Measurements from ENCODE around the gene NTNG1.

The NTNG1 gene

DNA sequence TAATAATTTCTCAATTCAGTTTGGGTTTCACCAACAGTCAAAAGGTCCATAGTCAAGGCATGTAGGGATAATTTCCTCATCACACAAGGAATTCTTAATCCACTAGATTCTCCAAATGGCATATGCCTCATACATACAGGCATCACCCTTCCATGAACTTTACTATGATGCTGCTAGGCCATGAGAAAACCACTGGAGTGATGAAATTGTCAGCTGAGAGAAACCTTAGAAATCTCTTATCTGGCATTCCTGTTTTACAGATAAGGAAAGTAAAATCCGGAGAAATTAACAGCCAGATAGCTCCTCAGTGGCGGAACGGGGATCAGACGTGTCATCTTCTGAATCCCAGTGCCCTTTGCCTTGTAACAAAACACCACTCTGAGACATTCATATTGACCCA is 274.4 kb downstream of the NTNG1 start:
- DNase-seq, result no peak

DNA sequence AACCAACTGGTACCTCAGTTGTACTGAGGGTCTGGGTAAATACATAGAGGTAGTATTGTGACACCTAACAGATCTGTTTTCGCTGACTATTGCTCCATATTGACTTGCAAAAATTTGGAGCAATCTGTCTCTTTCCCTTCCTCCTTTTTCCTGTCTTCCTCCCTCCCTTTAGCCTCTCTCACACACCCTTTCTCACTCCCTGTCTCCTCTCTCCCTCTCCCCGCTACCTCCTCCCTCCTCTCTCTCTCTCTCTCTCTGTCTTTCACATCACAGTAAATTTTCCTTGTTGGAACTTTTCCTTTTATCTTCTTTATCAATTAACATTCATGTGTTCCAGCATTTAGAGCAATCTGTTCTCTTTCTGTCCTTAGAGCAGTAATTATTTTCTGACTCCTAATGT is 278.2 kb downstream of the NTNG1 start:
- no peak for DNase-seq

DNA sequence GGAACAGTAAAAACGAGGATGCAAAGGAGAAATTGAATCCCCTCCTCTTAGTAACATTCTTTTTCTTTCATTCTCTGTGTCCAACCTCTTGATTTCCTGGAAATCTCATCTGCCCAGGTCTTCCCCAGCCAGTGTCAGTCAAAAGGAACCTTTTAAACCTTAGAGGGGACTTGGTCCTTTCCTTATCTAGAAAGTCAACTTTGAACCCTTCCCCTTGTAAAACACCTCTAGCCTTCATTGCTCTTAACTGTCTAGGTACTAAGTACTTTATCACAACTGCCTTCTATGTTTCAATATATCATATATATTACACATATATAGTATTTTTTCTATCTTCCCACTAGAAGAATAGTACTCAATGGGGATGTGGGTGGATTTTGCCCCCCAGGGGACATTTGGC is 282.1 kb downstream of the NTNG1 start:
- no peak for DNase-seq

DNA sequence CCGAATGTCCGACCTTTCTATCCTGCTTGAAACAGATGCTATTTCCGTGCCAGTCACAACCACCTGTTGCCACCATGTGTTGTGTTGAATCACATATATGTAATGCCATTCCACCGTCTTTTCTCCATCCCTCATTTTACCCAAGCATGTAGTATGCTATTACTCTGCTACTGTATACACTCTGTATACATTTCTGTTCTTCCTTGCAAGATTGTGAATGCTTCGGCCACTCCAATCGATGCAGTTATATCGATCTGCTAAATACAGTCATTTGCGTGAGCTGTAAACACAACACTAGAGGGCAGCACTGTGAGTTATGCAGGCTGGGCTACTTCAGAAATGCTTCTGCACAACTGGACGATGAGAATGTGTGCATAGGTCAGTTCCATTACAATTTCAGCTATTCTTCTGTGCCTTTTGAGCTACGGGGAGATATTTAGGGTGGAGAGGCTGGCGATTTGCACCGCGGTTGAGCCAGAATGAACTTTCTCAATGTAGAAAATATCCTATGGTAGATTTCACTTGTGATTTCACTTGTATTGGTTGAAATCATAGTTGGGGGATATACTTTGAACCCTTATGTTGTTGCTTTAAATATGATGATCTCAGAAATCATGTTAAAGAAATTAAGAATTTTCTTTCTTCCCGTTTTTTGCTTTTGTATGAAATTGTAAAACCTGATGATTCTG is 289.8 kb downstream of the NTNG1 start:
- DNase-seq, result no peak

DNA sequence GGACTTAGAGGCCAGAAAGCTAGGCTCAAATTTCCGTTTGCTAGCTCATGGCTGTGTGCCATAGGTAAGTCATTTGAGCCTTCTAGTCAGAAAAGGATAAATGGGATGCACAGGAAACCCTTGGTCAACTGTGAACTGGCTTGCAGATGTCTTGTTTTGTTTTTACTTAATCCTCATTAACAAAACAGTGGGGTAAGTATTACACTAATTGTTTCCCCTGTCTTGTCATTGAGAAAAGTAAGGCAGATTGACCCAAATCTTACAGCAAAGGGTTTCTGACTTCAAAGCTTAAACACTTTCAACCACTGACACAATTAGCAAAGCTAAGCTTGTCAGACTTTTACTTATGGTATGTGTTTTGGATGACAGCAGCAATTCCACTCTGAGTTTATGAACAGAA is 291.3 kb downstream of the NTNG1 start:
- DNase-seq, result no peak

DNA sequence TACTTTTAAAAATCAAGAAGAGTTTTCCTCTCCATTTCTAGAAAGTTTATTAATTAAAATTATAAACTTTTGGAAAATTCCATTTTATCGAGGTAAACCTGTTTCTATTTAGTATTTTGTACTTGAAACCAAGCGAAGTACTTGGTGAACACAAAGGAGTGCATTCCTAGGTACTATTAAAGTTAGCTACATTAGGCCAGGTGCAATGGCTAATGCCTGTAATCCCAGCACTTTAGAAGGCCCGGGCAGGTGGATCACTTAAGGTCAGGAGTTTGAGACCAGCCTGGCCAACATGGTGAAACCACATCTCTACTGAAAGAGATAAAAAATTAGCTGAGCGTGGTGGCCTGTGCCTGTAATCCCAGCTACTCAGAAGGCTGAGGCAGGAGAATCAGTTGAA is 292.2 kb downstream of the NTNG1 start:
- no peak for DNase-seq

DNA sequence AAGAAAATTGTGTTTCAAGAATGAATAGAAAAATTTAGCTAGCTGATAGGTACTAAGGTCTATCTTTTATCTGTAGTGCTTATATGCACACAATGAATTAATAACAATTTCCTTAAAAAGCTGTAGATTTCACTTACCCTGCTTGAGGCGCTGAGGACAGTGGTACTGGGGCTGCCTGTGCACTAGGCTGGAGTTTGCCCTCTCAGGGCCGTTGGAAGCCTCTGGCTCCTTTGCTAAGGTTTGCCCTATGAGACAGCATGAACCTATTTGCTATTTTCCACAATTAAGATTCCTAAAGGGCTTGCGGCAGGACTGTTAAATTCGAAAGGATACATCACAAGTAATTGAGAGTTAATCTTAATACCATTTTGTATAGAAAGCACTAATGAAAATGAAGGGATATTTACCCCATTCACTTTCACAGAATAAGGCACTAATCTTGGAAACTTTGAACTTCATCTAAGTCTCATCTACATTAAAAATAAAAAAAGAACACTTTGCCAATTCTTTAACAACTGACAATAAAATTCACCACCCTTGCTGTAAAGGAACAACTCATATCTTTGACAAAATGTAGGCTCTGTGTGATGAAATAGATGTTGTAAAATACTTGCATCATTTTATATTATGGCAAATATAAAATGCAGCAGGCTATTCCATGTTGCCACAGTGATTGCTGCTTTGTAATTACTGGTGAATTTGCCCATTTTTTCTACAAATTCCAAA is 293.0 kb downstream of the NTNG1 start:
- no peak for DNase-seq

DNA sequence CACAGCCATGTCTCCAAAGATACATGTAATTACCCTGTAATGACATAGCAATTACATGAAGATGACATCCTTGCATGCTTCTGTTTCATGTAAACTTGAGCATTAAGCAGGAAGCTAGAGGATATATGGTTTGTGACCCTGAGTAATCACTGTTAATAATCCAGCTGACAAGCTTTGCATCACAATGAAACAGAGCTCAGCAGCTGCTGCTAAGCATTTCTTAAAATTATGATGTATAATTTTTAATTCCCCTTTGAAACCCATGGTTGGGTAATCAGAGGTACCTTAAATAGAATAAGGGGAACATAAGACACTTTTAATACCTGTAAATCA is 293.5 kb downstream of the NTNG1 start:
- DNase-seq, result no peak

DNA sequence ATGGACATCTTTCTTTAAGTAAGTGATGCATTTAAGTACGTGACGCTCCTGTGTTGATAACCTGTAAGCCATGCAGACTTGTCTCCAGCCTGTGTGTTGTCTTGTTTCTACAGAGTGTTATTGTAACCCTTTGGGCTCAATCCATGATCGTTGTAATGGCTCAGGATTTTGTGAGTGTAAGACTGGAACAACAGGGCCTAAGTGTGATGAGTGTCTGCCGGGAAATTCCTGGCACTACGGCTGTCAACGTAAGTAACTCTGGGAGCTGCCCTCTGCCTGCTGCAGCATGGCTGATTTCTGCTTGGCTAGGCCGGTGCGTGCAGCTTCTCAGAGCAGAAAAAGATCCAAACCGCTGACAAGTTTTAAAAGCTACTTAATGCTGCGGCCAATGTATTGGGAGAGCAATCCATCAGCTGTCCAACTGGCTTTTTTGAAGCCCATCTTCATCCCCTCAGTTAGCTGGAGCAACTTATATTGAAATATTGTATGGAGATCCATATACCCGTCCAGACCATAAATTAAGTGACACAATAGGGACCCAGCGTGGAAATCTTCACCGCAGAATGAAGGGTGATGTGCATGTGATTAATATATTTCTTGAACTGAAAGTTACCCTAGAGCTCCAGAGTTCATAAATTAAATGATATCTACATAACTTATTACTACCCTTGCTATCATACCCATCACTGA is 295.9 kb downstream of the NTNG1 start:
- no peak for DNase-seq

DNA sequence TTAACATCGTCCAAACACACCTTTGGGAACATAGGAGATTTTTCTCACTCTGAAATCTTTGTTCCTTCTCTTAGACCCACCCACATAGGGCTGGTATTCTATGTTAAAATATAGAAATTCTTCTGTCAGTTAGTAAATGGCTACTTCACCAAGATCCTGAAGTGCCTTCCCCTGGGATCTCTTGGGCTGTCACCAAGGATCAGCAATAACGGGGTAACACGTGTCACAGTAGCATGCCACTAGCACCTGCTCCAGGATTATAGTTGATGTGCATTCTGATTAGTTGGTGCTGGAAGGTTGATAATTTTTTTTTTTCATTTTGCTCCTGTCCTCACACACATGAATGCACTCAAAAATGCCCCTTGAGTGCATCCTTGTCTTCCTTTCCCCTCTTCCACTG is 298.7 kb downstream of the NTNG1 start:
- no peak for DNase-seq

DNA sequence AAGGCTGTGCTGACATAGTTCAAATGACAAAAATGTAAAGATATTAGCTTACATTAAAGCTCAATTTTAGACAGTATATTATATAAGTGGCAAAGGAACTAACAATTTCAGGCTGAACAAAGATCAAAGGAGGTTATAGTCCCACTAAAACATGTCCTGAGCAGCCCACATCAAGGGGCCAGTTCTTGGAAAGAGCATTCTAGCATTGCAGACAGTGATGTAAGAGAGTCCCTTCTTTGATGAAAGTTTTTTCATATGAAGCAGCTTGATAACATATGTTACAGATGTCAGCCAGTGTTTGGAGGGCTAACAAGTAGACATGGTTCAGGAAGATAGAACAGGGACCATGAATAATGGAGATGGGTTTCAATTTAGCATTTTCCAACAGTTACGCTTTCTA is 301.7 kb downstream of the NTNG1 start:
- DNase-seq, result no peak

DNA sequence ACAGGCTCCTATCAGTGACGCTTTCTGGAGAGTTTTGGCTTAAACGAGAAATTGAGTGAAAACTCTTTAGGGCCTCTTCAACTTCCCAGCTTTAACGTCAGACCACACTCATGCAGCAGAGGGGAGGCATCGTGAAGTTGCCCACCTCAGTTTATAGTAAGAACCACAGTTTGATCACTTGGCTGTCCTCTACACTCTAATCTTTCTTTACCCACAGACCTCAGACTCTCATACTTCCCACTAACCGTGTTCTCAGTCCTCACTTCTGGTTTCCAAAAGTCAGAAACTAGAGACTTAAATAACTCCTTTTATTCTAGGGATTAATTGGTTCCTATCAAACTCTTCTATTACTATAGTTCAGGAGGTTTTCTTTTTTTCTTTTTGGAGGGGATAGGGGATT is 302.2 kb downstream of the NTNG1 start:
- no peak for DNase-seq

DNA sequence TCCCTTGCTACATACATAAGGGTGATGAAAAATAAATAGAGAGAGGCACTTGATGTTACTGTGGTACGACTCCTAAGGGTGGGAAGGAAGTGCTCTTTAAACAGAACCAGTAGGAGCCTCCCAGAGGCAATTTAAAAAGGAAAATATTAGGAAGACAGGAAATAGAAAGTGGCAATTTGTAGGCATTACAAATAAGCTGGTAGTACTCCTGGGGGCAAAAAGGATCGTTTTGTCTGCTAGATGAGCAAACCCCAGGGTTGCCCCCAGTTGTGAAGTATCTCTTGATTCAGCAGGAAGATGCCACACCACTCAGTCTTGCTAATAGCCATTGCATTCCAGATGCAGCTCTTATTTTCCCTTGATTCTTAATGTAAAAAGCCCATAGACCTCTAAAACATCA is 303.0 kb downstream of the NTNG1 start:
- DNase-seq, result no peak

DNA sequence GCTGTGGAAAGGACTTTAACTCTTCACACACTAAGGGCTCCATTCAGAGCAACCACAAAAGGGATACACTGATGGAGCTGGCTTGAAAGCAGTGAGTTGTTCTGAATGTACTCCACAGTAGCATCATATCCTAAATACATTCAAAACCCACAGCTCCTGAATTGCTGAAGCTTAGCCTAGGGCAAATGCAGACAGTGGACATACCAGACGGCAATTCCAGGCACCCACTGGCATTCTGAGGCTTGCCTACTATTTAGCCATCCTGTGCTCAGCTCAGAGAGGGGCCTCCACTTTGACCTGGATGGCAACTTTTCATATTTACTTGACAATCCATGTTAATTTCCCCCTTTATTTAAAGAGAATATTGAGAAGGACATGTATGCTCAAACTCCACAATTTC is 303.5 kb downstream of the NTNG1 start:
- DNase-seq, result no peak

DNA sequence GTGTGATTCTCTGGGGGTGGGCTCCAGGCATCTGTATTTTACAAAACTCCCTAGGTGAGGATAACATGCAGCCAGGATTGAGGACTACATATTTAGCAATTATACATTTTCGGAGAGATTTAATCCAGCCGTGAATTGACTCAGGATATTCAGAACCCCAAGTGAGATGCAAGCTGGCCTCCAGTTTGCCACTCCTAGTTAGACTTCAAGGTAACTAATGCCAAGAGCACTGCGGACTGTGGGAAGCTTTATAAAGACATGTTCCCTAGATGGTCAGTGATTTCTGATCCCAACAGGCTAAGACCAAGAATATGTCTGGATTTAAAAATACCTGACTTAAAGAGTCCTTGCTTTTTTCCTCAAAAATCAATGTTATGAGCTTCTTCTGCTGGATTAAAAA is 308.5 kb downstream of the NTNG1 start:
- DNase-seq, result no peak

DNA sequence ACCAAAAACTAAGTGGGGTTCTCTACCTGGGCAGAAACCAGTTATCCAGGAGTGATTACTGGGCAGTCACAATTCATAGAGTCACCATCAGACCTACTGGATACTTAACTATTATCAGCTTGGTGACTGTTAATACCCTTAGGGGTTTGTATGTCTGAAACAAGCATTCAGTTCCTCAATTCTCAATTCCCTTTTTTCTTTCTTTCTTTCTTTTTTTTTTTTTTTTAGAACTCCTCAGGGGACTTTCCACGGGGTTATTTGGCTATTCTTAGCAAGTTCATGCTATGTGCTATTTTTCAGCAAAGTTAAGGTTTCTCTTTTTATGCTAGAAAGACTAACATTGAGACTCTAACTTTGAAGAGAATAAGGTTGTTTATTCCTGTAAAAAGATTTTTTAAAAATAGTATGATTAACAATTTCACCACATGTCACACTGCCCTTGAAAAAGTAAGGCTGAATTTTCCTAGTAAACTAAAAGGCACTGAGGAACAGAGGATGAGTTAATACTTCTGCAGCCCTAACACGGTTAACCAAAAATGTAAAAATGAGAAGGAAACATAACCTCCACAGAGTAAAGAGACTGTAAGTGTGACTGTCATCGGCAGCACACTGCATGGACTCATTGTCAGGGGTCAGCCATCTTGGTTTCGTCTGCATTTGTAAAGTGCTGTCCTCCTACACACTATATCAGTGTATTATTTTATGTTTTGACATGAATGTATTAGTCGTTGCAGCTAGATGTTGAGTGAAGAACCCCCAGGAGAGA is 310.2 kb downstream of the NTNG1 start:
- DNase-seq, result no peak

DNA sequence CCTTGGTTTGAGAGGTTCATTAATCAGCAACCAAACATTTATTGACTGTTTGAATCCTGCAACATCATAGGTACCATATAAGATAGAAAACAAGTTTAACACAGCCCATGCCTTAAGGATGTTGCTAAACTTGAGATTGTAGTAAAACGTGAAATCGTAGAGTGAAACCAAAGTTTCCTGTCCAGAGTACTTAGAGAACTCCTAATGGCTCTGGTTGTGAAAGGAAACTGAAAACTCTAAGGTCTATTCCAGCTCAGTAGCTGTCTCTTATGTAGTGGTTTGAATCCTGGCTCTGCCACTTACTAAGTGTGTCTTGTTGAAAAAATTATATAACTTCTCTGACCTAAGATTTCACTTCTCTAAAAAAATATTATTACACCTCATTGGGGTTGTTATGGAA is 310.9 kb downstream of the NTNG1 start:
- DNase-seq, result no peak

DNA sequence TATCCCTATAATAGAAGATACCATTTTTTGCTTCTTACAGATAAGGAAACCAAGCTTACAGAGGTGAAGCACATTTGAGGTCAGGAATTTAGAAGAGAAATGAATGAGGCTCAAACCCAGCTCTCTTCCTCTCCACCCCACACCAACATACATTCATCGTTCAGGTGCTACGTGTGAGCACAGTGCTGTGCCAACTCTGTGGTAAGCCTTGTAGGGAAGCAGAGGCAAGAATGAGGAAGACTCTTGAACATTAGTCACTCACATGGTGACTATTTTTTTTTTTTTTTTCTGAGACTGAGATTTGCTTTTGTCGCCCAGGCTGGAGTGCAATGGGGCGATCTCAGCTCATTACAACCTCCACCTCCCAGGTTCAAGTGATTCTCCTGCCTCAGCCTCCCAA is 314.0 kb downstream of the NTNG1 start:
- DNase-seq, result no peak

DNA sequence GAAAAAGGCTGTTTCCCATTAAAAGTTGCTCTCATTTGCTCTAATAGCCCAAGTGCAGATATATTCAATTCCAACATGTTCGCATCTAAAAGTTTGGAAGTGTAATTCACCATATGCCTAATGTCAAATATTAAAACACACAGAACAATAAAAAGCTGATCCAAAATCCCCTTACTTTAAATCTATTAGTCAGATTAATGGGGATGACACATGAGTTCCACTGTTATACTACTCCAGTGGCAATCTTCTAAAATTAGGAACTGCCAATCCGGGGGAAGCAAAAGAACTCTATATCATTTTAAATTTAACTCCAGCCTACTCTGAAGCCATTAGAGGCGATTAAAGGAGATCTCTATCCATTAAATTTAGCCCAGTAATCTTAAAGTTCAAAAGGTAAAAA is 317.1 kb downstream of the NTNG1 start:
- DNase-seq, result no peak

DNA sequence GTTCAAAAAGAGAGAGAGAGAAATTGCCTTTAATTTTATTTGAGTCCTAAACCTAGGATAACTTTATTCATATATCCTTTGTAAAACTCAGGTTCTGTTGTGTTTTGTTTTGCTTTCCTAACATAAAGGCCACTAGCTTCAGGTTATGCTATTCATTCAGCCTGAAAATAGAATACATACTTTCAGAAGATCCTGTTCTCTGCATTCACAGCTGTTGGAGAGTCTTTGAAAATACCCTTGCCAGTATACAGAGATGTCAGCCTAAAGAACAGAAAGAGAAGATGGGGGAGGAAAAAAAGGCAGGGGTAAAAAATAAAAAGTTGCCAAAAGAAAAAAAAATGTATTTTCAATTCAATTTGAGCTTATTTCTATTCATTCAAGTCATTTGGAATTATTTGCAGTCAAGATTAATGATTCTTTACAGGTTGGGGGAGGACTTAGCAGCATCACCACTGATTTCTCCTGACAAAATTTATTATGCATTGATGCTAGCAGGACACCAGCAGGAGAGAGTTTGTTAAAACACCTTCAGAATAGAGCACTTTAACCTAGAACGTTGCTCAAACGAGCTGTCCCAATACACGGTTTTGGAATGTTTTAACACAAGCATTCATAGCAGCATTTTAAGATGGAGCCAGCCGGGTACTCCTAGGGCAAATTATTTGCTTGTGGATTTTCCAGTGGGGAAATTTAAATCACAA is 318.5 kb downstream of the NTNG1 start:
- no peak for DNase-seq

DNA sequence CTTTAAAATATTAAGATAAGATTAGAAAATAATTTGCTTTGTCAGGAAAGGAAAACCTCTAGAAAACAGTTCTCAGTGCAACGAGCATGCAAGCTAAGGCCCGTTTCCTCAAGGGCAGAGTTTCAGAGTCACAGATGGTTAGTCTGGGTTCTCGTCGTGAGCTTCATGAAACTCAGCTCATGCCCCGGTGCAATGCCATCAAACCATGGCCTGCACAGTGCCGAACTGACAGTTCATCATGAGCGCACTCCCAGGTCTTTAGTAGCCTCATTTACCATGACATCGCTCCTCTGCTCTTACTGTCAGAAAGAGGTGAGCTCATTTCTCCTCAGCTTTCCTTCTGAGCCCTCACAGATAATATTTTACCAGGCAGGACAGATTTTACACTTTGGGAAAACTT is 319.2 kb downstream of the NTNG1 start:
- no peak for DNase-seq

DNA sequence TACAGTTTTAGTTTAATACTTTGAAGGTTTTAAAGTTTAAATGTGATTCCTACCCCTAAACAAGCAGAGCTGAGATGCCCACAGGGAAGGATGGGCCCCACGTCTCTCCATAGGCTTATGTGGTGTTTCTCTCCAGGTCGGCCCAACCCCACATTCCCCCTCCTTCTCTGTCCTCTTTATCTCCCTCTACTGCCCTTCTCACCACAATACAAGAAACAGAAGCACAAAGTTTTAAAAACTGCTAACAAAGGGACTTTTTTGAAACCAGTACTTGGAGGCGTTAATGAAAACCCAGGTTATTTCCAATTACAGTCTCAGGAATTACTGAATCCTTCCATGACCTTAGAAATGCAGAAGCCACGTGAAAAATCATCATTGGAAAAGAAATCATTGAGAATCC is 324.0 kb downstream of the NTNG1 start:
- no peak for DNase-seq

DNA sequence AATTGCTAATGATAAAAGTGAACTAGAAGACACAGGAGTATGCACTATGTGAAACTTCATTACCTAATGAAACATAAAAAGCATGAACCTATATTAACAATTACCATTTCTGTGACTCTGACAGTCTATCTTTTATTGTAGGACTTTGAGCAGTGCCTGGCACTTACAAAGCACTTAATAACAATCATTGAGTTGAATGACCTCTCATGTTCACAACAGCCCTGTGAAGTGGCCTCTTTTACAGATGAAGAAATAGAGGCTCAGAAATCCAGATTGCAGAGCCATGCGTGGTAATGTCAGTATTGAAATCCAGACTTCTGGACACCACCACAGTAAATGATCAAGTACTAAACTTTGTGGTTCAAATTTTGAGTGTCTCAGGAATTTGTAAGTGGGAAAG is 326.4 kb downstream of the NTNG1 start:
- DNase-seq, result no peak

All from stimulated activated CD4-positive, alpha-beta T cell treated with anti-CD3 and anti-CD28 coated beads, Interleukin-12 subunit alpha, Interleukin-12 subunit beta, amount 100 ng/mL, for 4 hours (primary cell).